Testis (tissue), 2 donors: Measurements from ENCODE around the gene ADCY2.

ENCODE experiments used
- CTCF ChIP-seq, 3 experiments: fragments of 450-650 bp in 2 of 3; fragments of 200-600 bp in 1 of 3; sonication (generic) in 1 of 3; IDR thresholded peaks; one replicate each; pipeline ENCODE4 v1.5.1; 2016 to 2019; ENCODE audit warnings: antibody characterized with exemption in 3 of 3, mild to moderate bottlenecking in 2 of 3, moderate library complexity in 1 of 3
- POLR2A ChIP-seq: fragments of 450-650 bp; IDR thresholded peaks from one replicate; pipeline ENCODE4 v1.6.1; 2017; ENCODE audit warnings: antibody characterized with exemption, mild to moderate bottlenecking, moderate library complexity

DNA sequence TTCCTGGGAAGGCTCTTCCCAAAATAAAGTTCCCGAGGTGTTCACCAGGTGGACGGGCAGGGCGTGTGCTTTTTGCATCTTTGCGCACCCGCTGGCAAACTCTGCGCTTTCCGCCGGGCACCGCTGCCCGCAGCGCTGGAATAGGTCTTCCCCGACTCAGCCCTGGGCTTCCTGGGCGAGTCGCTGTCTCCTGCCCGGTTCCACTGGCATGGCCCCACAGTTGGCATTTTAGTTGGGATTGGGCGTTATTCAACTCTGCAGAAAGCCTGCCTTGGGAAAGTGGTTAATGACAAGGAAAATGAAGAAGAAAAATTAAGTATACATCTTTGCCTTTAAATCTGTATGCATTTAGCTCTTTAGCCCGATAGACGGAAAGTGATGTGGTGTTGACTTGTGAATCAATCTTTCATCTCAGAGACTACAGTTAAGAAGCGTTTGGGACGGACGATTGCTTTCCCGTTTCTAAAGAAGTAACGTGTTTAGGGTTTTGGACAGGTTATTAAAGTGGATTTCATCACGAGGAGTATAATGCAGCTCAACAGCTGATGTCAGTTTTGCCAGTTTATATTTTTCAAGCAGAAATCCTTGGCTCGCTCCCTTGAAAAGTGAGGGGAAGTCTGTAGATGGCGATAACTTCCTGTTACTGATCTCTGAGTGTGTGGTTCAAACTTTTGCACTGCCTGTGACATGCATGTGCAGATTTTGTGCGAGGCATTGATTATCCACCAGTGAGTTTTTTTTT, 946 bp downstream of the ADCY2 start:
- TF ChIP-seq POLR2A = no peak
- TF ChIP-seq CTCF (IDR thresholded peaks at IDR 0.05) = no peak
